GM18526 (cell line): ENCODE measurements around the gene UBTD2.

Experiments used
- POLR2A ChIP-seq: IDR thresholded peaks from 3 replicates; pipeline ENCODE4 v1.6.1; 2011; ENCODE audit not compliant: insufficient read length; ENCODE audit errors: extremely low read depth

Gene UBTD2

DNA sequence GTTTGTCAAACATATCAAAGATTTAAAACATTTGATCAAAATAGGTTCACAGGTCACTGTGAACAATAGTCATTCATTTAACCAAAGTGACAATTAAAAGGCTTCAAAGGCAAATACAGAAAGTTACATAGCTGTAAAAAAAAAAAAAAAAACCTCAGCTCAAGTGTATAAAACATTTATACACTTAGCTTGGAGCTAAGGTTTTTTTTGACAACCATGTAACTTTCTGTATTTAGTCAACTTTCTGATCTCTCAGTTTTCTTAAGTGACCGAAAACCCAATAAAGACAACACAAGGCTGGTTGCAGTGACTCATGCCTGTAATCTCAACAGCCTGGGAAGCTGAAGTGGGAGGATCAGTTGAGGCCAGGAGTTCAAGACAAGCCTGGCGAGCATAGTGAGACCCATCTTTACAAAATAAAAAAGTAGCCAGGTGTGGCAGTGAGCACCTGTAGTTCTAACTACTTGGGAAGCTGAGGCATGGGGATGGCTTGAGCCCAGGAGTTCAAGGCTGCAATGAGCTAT is 16.4 kb upstream of the UBTD2 start:
- TF ChIP-seq POLR2A: no peak

DNA sequence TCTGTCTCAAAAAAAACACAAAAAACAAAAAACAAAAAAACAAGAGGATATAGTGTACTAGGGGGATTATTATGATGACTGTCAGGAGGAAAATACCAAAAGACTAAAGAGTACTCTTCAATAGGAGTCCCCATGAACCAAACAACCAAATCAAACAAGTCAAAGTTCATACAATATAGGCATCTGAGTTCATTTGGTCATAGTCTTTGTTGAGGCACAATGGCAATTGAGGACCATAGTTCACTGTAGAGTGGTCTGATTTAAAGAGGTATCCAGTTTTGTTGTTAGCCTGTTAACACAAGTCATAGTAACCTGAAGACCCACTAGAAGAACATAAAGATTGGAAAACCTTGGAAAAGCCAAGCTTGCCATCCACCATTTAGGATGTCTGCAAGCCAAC is 11.3 kb upstream of the UBTD2 start:
- TF ChIP-seq POLR2A: no peak

DNA sequence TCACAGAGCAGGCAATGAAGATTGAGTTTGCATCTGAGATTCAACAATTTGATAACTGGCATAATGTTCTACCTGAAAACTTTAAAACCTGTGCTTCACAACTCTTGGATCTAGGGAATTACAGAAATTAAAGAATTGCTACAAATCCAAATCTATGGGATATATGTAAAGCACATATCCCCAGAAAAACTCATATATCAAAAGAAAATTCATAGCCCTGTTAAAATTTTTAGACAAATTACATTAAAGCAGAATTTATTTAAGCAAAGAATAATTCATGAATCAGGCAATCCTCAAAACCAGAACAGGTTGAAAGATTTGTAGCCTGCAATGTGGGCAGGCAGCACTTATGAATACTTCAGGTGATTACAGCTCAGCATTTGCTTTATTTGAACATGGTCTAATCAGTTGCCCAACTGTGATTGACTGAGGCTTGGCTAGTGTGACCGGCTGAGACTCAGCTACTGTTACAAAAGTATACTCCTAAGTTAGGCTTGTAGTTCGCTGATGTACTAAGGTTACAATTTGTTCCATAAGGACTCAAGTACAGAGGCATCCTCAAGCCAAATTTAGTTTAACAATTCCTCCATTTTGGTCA is 10.3 kb upstream of the UBTD2 start:
- no peak for TF ChIP-seq POLR2A

DNA sequence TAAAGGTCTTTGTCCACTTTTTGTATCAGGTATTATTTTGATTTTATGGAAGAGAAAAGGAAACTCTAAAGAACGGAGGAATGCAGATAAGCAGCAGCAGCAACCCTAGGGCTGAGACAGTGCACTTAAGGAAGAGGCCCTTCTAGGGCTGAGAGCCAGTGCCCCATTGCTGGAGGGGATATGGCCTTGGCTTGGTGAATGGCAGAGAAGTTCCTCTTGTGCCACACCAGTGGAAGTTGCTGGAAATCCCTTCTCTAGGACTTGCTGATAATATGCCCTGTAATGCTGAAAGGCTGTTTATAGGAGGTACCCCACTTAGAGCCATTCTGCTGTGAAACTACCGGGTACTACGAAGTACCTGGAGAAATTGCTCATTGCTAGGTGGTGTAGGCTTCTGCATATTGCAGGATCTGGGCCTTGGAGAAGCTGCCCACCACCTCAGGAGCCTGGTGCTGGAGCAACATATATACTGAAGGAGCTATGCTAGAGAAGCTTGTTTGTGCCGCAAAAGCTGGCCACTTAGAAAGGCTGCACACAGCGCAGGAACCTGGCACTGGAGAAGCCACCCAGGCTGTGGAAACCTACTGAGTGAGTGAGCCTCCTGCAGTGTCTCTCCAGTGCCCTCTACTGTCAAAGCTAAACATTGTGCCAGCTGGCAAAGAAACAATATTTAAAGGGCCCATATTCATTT is 9.6 kb upstream of the UBTD2 start:
- no peak for TF ChIP-seq POLR2A

DNA sequence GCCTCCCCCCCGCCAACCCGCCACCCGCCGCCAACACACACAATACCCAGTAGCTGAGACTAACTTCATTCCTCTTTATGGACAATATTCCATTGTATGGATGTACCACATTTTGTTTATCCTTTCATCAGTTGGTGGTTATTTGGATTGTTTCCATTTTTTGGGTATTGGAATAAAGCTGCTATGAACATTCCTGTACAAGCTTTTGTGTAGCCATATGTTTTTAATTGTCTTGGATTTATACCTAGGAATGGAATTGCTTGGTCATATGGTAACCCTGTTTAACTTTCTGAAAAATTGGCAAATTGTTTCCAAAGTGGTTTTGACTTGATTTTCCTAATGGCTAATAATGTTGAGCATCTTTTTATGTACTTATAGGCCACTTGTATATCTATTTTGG is 4.9 kb upstream of the UBTD2 start:
- TF ChIP-seq POLR2A: no peak

DNA sequence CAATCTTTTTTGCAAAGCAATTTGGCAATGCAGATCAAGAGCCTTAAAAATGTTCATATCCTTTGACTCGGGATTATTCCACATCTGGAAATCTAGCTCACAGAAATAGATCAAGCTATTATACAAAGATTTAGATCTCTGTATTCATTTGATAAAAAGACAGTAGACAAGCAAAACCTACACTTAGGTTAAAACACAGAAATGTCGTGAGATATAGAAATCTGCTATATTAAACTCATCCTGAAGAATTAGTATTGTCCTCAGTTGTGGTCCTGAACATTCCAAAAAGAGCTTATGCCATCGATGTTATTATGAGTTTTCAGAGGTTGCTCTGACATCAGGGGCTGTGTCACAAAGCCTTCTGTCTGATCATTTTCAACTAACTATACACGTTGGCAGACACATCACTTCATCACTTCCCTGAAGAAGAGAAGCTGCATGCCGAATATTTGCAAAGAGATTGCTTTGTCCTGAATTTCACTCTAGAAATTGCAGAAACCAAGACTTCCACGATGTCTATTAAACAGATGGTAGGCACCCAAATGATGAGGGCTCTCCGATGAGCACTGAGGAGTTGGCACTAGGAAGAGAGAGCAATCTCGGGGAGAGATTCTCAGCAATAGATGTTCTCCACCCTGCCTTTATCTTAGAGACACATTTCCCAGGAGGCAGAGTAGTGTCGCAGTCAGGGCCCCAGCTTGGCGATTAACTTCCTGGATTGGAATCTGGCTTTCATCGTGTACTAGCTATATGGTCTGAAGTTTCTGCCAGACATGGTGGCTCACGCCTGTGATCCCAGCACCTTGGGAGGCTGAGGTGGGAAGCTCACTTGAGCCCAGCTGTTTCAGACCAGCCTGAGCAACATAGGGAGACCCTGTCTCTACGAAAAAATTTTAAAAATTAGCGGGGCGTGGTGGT is 1.9 kb upstream of the UBTD2 start:
- no peak for TF ChIP-seq POLR2A

DNA sequence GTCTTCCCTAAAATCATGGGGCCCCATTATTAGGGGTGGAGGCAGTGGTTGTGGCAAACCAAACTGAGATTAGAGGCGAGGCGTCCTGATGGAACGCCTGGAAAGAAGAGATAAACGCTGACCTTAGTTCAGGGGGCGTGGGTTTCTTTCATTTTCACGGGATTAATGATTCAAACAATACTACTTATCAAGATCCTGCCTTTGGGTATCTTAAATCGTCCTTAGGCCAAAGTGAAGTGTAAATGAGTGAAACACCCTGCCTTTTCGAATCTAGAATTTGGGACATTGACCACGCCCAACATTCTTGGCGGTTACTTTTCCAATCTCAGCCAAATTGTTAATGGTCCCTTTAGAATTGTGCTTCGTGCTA is 1.0 kb upstream of the UBTD2 start:
- TF ChIP-seq POLR2A: no peak

DNA sequence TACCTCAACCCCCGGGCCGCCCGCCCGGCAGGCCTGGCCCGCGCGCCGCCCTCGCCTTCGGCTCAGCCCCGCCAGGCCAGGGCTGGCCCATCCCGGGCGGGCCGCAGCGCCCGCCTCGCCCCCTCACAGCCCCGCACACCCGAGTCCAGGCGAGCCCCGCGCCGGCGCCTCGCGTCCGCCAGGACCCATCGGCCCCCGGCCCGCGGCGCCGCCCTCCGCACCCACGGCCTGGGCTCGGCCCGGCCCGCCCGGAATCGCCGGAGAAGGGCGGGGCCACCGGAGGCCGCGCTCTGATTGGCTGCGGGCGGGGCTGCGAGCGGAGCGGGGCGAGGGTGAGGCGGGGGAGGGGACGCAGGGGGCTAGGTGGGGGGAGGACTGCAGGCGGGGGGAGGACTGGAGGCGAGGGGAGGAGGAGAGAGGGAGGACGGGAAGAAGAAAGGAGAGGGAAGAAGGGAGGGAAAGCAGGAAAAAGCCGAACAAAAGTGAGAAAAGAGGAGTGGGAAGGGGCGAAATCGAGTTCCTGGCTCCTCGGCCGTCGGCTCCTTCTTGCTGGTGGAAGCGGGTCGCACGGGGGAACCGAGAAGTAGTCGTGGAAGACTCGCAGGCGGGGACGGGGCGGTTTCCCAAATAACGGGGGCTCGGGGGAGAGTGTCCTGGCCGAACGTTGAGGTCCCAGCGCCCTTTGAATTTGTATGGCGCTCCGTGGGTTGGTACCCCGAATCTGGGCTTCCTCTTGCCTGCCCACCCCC is 472 bp upstream of the UBTD2 start:
- TF ChIP-seq POLR2A: no peak

DNA sequence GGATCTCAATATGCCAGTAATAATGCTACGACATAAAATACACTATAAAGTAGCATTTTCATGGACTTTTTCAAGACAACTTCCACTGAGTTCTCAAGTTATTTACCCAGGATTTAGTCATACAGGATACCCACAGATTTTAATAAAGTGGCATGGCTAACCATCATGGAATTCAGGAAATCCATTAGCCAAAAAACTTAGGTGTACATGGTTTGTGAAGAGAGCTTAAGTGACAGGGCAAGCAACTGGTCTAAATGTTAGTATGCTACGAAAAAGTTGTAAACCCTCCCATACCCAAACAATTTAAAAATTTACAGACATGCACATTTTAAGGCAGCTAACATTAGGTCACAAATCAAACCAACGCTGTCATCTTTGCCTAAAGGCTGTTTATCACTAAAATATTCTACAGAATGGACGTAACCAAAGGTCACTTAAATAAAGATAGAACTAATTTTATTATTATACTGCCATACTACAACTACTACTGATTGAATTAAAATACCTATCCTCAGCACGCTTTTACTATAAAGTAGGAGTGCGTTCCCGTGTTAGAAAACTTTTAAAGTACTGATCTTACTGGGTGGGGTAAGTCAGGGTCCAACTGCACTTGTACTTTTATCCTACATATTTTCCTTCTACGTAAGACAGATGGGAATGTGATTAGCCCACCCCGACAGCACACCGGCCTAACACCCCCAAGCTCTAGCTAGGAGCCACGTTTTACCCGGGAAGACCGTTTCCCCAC is 1.1 kb downstream of the UBTD2 start:
- TF ChIP-seq POLR2A: no peak

DNA sequence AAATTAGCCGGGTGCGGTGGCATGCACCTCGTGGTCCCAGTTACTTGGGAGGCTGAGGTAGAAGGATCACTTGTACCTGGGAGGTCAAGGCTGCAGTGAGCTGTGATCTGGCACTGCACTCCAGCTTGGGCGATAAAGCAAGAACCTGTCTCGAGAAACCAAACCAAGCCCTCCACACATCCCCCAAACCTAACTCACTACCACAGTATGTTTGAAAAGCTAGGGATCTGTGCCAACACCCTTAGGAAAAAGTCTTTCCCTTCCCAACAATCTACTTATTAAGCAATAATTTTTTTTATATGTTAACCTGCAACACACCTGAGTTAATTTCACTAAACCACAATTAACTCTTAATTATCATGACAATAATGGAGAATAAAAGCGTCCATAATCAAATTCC is 2.2 kb downstream of the UBTD2 start:
- TF ChIP-seq POLR2A: no peak

DNA sequence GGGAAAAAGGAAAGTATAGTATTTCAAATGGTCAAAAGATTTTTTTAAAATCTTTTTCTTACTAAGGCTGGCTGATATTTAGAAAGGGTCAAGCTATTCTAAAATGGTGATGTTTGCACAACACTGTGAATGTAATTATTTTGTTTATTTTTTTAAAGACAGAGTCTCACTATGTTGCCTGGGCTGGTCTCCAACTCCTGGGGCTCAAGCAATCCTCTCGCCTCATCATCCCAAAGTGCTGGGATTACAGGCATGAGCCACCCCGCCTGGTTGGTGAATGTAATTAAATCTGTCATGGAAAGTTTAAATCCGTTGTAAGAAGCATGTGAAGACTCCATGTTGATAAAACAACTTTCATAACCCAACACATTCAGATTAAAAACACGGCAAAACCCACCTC is 2.6 kb downstream of the UBTD2 start:
- TF ChIP-seq POLR2A: no peak

DNA sequence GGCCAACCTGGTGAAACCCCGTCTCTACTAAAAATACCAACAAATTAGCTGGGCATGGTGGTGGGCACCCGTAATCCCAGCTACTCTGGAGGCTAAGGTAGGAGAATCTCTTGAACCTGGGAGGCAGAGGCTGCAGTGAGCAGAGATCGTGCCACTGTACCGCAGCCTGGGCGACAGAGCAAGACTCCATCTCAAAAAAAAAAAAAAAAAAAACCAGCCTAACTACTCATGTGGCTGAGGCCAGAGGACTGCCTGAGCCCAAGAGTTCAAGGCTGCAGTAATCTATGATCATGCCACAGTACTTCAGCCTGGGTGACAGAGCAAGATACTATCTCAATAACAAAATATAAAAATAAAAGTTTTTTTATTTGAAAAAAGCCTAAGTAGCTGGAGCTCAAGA is 3.2 kb downstream of the UBTD2 start:
- no peak for TF ChIP-seq POLR2A

DNA sequence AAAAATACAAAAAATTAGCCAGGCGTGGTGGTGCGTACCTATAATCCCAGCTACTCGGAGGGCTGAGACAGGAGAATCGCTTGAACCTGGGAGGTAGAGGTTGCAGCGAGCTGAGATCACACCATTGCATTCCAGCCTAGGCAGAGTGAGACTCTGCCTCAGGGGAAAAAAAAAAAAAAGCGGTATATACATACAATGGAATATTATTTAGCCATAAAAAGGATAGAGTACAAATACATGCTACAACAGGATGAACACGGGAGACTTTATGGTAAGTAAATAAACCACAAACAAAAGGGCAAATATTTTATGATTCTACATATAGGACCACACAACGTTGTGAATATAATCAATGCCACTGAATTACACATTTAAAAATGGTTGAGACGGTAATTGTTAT is 5.2 kb downstream of the UBTD2 start:
- no peak for TF ChIP-seq POLR2A

DNA sequence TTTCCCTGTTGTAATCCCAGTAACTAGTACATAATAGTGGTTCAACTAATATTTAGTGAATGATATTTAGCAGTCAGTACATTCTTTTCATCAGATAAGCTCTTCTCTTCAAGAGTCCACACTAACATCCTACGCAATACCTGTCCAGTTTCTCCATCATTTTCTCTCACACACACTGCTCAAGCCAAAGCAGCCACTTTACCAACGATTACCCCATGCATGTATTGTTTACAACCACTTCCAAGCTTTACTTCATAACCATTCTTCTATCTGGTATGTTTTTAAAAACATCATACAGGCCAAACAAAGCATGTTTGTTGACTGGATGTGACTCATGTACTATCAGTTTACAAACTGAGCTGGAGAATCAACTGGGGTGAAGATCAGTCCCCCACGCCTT is 7.3 kb downstream of the UBTD2 start:
- no peak for TF ChIP-seq POLR2A
